Measurements from ENCODE around the gene CPED1.

The CPED1 gene

GRCh38 chr7:120988591-120989256 lies at the start of gene CPED1:
CPED1 (plus strand) TSS chr7:120988711; CDS start chr7:120989622, 911 bp downstream.
- DNase-seq, result peak; percentile 6 to 12

DNA sequence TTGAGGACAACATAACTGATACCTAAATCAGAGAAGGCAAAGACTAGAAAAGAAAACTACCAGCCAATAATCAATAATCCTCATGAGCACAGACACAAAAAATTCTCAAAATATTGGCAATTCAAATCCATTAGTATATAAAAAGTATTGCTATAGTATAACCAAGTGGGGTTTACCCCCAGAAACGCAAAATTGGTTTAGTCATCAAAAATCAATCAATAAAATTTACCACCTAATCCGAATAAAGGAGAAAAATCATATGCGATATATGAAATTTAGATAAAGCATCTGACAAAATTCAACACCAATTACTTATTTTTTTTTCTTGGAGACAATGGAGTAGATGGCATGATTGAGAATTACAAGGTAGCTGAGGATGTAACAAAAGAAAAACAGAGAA lies 49.2 kb upstream of the CPED1 start:
- DNase-seq, result no peak

- no peak for DNase-seq
These were observed 47.4 kb upstream of the CPED1 start for GRCh38 chr7:120941064-120941463.

DNA sequence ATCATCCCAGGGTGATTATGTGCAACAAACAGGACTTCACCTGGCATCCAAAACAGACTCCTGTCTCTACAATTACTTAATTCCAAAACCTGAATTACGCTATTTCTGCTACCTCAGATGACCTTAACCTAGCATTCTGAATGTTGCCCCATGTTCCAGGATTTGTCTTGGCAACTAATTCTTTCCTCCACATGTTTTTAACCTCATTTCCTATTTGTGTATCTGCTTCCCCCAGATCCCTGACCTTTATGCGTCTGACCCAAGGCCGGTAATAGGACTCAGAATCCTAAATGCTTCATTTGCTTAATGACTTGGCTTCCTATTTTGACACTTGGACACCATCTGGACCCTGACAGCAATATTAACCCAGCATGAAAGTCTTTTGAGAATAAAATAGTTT lies 46.7 kb upstream of the CPED1 start:
- DNase-seq, result no peak

DNA sequence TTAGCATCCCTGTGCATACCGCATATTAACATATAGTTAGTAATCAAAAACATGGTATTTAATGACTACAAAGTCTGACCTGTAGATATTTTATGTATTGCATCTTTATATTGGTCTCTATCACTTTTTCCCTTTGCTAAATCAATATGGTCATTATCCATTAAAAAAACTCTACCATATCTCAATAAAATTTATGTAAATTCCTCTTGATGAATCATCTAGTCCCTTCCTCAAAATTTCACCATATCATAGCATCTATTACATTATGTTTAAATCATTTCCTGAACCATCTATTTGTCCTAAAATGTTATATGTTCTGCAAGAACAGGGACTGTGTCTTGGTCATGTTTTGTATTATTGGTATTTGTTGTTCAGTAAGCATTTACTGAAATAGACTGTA lies 45.6 kb upstream of the CPED1 start:
- no peak for DNase-seq

- no peak for DNase-seq
These were observed 43.5 kb upstream of the CPED1 start for GRCh38 chr7:120944826-120945562.

DNA sequence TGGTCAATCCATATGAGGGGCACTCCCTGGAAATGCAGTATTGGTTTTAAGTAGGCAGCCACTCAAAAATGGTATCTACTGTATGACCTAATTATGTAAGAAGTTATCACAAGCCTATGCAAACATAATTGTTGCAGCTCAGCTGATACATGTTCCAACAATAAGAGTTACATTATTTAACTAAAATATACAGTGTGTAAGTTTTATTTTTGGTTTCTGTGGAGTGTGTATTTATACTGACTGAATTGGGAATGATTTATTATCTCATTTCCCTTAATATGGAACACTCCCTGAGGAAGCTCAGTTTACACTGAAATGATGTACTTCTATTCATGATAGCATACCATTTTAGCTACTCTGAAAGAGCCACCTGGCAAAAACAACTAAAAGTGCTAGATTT lies 40.5 kb upstream of the CPED1 start:
- no peak for DNase-seq

GRCh38 chr7:120949393-120949911 lies 39.1 kb upstream of the CPED1 start:
- DNase-seq, result no peak

- no peak for DNase-seq
These were observed 38.4 kb upstream of the CPED1 start for GRCh38 chr7:120949998-120950538.

DNA sequence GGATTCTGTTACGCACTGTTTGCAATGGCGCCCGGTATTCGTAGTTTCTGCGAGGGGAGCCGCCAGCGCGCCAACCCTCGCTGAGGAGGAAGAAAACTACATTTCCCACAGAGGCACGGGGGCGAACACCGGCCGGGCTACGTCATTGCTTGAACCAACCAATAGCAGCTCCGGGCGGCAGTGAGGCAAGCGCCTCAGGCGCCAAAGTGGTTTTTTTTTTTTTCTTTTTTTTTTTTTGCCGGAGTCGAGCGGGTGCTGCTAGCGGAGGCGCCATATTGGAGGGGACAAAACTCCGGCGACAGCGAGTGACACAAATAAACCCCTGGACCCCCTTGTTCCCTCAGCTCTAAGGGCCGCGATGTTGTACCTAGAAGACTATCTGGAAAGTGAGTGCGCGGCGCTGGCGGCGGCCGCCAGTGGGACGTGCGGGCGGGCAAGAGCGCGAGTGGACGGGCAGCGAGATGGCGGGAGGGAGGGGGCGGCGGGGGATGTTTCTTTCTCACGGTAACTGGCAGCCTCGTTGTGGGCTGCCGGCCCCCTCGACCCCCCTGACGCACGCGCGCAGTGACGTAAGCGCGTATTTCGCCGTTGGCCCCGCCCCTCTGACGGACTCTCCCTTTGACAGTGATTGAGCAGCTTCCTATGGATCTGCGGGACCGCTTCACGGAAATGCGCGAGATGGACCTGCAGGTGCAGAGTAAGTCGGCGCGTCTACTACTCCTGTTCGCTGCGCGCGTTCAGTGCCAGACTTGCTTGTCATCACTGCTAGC lies 37.8 kb upstream of the CPED1 start, which contains the start of gene ING3:
TSS of gene ING3 (plus strand) at position 239 of the 770 bp plus-strand sequence. CDS start at position 359, 120 bp downstream.
- peak; percentile 96 to 97 for DNase-seq

DNA sequence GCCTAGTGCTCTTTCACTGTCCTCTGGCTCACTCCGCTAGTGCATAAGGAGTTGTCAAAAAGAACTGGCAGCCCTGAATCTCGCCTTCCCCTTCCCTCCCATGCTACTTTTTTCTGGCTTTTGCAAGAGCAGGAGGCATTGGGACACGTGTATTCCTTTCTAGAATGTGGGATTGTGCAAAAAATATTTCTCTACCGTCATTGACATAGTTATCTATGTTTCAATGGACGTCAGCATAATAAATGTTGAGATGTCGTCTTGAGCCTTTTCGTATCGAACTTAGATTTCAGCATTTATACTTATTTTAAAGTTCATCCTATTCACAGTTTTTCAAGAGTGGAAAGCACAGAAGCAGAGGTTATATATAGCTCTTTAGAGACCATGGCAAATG lies 37.2 kb upstream of the CPED1 start:
- DNase-seq, result no peak

DNA sequence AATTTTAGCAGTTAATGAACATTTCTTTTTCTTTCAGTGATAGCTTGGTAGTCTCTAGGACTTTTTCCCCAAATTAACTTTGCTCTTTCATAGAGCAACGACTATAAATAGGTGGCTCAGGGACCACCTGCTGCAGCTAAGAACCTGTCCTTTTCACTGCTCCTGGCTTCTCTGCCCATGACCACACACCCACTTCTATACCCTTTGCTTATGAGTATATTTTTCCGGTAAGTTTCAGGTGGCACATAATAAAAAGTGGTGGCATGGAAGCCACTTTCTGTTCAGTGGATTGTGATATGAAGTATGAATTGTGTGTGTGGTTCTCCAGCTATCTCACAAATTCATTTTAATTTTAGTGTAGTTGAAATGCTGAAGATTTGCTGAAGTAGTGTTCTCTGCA lies 36.7 kb upstream of the CPED1 start:
- DNase-seq, result no peak

GRCh38 chr7:120955577-120956149 lies 32.8 kb upstream of the CPED1 start:
- DNase-seq, result no peak

DNA sequence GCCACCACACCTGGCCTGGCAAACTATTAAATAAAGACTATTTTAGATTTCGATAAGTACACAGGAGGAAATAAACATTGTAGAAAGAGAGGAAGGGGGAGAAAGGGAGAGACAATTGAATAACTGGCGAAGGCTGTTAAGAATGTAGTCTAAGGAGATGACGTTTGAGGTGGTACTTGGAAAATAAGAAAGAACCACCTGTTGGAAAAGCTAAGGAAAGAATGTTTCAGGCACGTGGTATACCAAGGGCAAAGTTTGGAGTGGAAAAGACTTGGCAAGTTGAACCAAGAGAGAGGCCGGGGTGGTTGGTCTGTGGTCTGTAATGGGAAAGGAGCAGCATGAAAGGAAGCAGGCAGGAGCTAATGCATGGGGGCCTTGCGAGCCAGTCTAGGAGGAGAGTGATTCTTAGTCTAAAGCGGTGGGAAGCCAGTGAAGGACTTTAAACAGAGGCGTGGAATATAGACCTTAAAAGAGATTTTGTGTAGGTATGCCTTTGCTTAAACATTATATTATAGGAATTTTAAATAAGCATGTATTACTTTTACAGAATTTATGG lies 28.5 kb upstream of the CPED1 start:
- no peak for DNase-seq

GRCh38 chr7:120960714-120961113 lies 27.8 kb upstream of the CPED1 start:
- DNase-seq, result no peak

DNA sequence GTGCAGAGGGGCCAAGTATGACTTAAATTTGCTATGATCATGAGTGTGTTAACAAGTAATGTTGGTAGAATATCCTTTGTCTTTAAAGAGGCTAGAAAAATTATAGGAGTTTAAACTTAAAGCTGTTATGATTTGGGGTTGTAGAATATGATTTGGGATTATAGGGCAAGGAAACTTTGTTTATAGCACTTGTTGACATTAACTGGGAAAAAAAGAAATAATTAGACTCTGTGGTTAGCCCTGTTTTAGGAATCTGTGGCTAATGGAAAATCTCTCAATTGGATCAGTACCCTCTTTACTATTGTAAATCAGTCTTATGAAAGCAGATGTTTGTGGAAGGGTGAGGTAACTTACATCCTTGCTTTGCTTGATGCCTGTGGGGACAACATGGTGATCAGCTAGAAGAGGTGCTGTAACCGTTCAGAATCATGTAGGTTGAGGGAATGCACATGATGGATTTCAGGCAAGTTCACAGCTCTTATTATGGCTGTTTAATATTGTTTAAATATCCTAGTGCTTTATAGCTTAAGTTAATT lies 26.8 kb upstream of the CPED1 start:
- DNase-seq, result no peak

DNA sequence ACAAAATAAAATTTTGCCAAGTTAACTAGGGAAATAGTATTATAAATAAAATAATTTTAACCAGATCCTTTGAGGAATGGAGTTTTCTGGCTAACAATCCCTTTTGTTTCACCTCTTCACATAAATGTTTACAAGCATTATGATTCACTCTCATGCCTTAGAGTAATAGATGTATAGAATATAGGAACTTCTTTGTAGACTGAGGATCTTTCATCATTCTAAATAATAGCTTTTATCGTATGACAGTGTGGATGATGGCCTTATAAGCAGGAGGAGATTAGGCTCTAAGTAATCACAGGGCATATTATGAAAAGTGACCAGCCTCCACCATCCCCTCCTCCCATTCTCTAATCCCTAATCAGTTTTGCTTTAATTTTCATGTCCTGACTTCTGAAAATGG lies 24.4 kb upstream of the CPED1 start:
- DNase-seq, result no peak

DNA sequence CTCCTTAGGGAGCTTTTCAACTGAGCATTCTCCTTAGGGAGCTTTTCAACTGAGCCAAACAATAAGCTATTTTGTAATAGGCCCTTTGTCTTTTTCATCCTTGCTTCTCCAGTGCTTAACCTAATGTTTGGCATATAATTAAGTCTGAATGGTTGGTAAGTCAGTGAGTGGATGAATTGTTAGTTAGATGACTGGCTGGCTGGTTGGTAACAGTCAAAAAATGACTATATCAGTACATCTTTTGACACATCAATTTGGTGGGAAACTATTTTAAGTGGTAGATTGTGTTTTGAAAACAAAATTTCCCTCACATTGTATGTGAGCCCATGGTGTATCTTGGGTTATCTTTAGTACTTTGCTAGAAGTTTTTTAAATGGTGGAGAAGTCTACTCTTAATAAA lies 21.6 kb upstream of the CPED1 start:
- no peak for DNase-seq

GRCh38 chr7:120973849-120974248 lies 14.7 kb upstream of the CPED1 start:
- DNase-seq, result no peak

DNA sequence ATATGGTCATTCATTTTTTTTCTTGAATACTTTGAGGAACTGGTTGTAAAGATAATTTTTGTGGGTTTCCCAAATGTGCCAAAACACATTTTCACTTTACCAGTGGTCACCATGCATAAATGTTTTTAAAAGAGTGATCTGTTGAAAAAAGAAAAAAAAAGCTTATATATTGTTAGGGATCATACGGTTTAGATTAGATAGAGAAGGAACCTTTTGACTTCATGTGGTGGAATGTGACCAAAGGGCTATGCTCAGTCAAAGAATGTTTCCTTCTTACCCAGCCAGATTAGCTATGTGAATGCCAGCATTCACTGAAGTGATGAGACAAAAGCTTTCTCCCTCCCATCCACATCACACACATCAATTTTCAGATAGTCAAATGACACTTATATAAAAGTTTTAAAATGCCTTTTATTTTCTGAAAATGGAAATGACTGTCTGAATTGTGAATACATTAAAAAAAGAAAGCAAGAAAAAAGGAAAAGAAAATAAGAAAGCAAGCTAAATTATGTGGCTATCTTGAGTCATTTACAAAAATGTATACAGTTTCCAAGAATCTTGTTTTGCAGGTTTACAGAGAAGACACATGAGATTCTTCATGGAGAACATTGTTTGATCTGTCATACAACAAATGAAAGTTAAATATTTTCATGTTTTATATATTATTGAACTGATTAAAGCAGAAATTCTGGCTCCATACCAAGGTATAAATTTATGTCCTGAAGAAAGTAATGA lies 8.6 kb upstream of the CPED1 start:
- DNase-seq, result no peak

DNA sequence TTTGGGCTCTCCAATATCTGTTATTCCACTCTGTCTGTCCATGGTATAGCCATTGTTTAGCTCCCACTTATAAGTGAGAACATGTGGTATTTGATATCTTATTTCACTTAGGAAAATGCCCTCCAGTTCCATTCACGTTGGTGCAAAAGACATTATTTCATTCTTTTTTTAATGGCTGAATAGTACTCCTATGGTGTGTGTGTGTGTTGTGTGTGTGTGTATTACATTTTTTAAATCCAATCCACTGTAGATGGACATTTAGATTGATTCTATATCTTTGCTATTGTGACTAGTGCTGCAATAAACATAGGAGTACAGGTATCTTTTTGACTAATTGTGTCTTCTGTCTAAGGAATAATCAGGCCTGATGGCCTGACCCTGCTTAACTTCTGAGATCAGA lies 7.4 kb upstream of the CPED1 start:
- no peak for DNase-seq
